Chondrocyte (in vitro differentiated cells): ENCODE results near the gene SH3BP1. TPM values are rescaled to one million over a fixed set of nuclear protein-coding genes. Genes with fewer than 3 reads are reported as not detected.

Experiments
- DNase-seq: peaks from one replicate; pipeline ENCODE4 v3.0.0; 2021; ENCODE audit warnings: mixed read lengths, low spot score
- H3K27ac Mint-ChIP-seq: one replicate; pipeline ENCODE4 v1.8.0; 2021; ENCODE audit warnings: mild to moderate bottlenecking, moderate library complexity, mixed read lengths; ENCODE audit not compliant: unreplicated experiment
- H3K27me3 Mint-ChIP-seq: 2 replicates; pipeline ENCODE4 v1.8.0; 2021; ENCODE audit warnings: low read depth, mixed read lengths
- H3K36me3 Mint-ChIP-seq: 2 replicates; pipeline ENCODE4 v1.8.0; 2021; ENCODE audit warnings: low read depth, mixed read lengths
- H3K4me1 Mint-ChIP-seq: 2 replicates; pipeline ENCODE4 v1.8.0; 2021; ENCODE audit warnings: low read depth, mild to moderate bottlenecking, mixed read lengths
- H3K4me3 Mint-ChIP-seq: one replicate; pipeline ENCODE4 v1.8.0; 2021; ENCODE audit warnings: mild to moderate bottlenecking, moderate library complexity, mixed read lengths; ENCODE audit not compliant: unreplicated experiment
- H3K9me3 Mint-ChIP-seq: 2 replicates; pipeline ENCODE4 v1.8.0; 2021; ENCODE audit warnings: low read depth, mixed read lengths
- total RNA-seq: library from RNA; stranded (reverse); gene quantifications from 3 replicates; pipeline ENCODE4 v1.2.1, GENCODE V29; 2021
- TF ChIP-seq, protein P1 (sequence below): fragments of 200-600 bp; sonication (generic); IDR thresholded peaks from 2 replicates; pipeline ENCODE4 v1.5.0; 2021; ENCODE audit warnings: antibody characterized with exemption, mild to moderate bottlenecking, moderate library complexity

Gene SH3BP1
- total RNA-seq, 1 donor from 2014 or later: 2.7 TPM

DNA sequence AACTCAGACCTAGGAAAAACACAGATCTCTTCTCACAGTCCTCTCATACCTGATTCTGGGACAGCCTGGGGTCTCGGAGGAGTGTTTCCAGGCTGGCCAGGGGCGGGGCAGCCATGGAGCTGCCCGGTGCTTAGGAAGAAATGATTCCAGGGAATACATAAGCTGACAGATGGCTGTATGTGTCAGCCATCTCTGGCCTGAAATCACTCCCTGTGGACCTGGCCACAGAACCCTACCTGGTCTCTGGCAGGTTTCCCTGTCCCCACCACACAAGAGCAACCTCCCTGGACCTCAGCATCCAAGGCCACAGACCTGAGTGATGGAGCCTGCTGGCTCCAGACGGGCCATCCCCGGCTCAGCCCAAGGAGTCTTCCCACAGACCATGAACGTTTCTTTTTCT is 20.8 kb upstream of the SH3BP1 start:
- H3K36me3 Mint-ChIP-seq: peaks cover 8% of the 10 kb centered on the region
- no peaks in the 10 kb centered on the region for H3K27me3 Mint-ChIP-seq
- H3K4me3 Mint-ChIP-seq: no peak overlapping the region
- TF ChIP-seq, protein P1, sequence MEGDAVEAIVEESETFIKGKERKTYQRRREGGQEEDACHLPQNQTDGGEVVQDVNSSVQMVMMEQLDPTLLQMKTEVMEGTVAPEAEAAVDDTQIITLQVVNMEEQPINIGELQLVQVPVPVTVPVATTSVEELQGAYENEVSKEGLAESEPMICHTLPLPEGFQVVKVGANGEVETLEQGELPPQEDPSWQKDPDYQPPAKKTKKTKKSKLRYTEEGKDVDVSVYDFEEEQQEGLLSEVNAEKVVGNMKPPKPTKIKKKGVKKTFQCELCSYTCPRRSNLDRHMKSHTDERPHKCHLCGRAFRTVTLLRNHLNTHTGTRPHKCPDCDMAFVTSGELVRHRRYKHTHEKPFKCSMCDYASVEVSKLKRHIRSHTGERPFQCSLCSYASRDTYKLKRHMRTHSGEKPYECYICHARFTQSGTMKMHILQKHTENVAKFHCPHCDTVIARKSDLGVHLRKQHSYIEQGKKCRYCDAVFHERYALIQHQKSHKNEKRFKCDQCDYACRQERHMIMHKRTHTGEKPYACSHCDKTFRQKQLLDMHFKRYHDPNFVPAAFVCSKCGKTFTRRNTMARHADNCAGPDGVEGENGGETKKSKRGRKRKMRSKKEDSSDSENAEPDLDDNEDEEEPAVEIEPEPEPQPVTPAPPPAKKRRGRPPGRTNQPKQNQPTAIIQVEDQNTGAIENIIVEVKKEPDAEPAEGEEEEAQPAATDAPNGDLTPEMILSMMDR: no peak
- no peaks in the 10 kb centered on the region for H3K9me3 Mint-ChIP-seq
- H3K27ac Mint-ChIP-seq: no peak overlapping the region
- H3K4me1 Mint-ChIP-seq: peaks cover 2% of the 10 kb centered on the region
- DNase-seq: no peak

- no peaks in the 10 kb centered on the region for H3K27me3 Mint-ChIP-seq
- H3K9me3 Mint-ChIP-seq: no peaks in the 10 kb centered on the region
- TF ChIP-seq, protein P1: no peak
- peaks cover 10% of the 10 kb centered on the region for H3K36me3 Mint-ChIP-seq
- peaks cover 3% of the 10 kb centered on the region for H3K4me1 Mint-ChIP-seq
- H3K27ac Mint-ChIP-seq: no peak overlapping the region
- no peak for DNase-seq
- H3K4me3 Mint-ChIP-seq: no peak overlapping the region
Observed at GRCh38 chr22:37619991-37620390, 19.5 kb upstream of the SH3BP1 start.

DNA sequence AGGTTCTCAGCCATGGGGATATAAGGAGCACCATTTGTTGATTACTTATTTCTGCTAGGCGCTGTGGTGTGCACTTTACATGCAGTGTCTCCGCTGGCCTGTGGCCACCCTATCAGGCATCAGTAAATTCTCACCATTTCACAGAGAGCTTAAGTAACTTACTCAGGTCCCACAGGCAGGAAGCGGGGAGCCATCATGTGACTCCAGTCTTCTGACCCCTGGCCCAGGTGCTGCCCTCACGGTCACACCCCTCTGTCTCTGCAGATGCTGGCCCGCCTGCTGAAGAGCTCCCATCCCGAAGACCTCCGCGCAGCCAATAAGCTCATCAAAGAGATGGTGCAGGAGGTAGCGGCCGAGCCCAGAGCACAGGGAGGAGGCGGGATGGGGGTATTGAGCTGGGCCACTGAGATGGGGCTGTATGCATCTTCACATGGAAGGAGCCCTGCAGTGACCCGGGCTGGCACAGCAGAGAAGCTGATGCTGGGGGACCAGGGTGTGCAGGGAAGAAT is 18.1 kb upstream of the SH3BP1 start:
- Mint-ChIP-seq H3K4me3 (no peak overlapping the region), H3K27me3 (no peaks in the 10 kb centered on the region), H3K4me1 (peaks cover 3% of the 10 kb centered on the region), H3K9me3 (no peaks in the 10 kb centered on the region), H3K36me3 (peaks cover 13% of the 10 kb centered on the region), H3K27ac (no peak overlapping the region)
- DNase-seq: no peak
- TF ChIP-seq, protein P1: no peak

DNA sequence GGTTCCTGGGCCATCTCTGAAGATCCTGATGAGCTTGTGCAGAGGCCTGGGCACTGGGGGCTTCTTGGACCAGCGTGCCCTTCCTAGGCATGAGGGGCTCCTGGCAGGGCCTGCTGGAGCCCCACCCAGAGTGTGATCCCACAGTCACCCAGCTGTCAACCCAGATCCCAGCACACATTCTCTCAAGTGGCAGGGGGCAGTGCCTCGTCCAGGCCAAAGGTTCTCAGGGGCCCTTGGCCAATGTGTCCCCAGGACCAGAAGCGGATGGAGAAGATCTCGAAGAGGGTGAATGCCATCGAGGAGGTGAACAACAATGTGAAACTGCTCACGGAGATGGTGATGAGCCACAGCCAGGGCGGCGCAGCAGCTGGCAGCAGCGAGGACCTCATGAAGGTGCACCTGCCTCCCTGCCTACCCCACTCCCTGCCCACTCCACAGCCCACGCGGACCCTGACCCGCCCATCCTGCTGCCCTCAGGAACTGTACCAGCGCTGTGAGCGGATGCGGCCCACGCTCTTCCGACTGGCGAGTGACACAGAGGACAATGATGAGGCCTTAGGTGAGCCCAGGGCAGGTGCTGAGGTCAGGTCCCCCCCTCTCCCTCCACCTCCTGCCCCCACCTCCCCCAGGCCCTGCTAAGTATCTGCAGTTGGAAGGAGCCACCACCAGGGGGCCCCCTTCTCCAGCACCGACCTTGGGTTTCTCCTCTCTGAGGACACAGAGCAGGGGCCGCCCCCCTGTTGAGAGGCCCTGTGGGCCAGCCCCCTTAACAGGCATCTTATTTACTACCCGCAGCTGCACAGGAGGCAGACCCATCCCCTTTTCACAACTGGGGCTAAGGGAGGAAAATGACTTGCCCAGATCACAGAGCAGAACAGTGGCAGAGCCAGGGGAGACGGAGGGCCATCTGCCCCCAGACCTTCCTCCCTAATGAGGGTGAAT is 16.1 kb upstream of the SH3BP1 start:
- no peaks in the 10 kb centered on the region for H3K27me3 Mint-ChIP-seq
- peaks cover 3% of the 10 kb centered on the region for H3K4me1 Mint-ChIP-seq
- no peak overlapping the region for H3K4me3 Mint-ChIP-seq
- TF ChIP-seq, protein P1: peak; percentile 90
- DNase-seq: no peak
- peak overlapping the region; percentile 51 for H3K27ac Mint-ChIP-seq
- peaks cover 14% of the 10 kb centered on the region for H3K36me3 Mint-ChIP-seq
- no peaks in the 10 kb centered on the region for H3K9me3 Mint-ChIP-seq

GRCh38 chr22:37624017-37624365 is 15.5 kb upstream of the SH3BP1 start:
- no peaks in the 10 kb centered on the region for H3K9me3 Mint-ChIP-seq
- TF ChIP-seq, protein P1: no peak
- H3K4me1 Mint-ChIP-seq: peaks cover 3% of the 10 kb centered on the region
- no peaks in the 10 kb centered on the region for H3K27me3 Mint-ChIP-seq
- H3K27ac Mint-ChIP-seq: no peak overlapping the region
- H3K36me3 Mint-ChIP-seq: peaks cover 9% of the 10 kb centered on the region
- no peak overlapping the region for H3K4me3 Mint-ChIP-seq
- no peak for DNase-seq
